ENCODE results near the gene GOLGA7B. TPM values are rescaled to one million over a fixed set of nuclear protein-coding genes. Genes with fewer than 3 reads are reported as not detected.

GOLGA7B gene
- total and polyA plus RNA-seq, 9 of the 15 experiments (the other 6 are each of a cell fraction or from before 2014, with no cell fraction given), result 0.03 to 0.07 (median 0.04) TPM; not detected in 3

DNA sequence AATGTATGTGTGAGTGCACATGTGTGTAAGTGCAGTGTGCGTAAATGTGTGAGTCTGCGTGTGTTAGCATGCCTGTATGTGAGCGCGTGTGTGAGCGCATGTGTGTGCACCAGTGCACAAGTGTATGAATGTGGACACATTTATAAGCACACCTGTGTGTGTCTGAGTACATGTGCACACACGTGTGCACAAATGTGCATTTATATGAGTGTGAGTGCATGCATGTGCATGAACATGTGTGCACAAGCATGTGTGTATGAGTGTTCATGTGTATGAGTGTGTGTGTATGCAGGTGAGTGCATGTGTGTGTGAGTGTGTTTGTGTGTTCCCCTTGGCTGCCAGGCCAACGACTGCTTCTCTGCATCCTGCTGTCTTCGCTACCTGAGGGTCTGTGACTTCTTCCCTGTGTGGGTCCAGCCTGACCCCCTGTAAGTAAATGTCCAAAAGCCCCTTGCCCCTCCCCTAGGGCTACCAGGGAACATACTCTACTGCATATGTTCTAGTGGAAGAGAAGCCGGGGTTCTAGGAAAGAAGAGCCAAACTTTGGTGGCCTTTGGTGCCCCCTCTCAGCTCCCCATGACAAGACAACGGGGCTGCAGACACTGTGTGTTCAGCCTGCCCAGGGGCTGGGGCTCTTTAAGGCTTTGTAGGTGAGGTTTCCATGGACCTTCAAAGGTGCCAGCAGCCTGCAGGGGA, 17.0 kb downstream of the GOLGA7B start:
- no peak overlapping the region for H3K4me3 ChIP-seq
- 52% methylated on average over 9 of the region's 10 CpGs for WGBS (ENCODE audit: insufficient coverage, low coverage, missing lambda C conversion rate)
- in situ Hi-C loops (cut with MboI), result loop anchor here (25.0 kb wide), 1 partner anchor 104 kb away; the partner anchor contains the start of gene SFRP5
- TF ChIP-seq, protein P1, sequence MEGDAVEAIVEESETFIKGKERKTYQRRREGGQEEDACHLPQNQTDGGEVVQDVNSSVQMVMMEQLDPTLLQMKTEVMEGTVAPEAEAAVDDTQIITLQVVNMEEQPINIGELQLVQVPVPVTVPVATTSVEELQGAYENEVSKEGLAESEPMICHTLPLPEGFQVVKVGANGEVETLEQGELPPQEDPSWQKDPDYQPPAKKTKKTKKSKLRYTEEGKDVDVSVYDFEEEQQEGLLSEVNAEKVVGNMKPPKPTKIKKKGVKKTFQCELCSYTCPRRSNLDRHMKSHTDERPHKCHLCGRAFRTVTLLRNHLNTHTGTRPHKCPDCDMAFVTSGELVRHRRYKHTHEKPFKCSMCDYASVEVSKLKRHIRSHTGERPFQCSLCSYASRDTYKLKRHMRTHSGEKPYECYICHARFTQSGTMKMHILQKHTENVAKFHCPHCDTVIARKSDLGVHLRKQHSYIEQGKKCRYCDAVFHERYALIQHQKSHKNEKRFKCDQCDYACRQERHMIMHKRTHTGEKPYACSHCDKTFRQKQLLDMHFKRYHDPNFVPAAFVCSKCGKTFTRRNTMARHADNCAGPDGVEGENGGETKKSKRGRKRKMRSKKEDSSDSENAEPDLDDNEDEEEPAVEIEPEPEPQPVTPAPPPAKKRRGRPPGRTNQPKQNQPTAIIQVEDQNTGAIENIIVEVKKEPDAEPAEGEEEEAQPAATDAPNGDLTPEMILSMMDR (IDR thresholded peaks at IDR 0.05 in 2 of 3, conservative IDR thresholded peaks at IDR 0.05 in 1 of 3; ENCODE audit: insufficient read depth in 2 of 3, low read depth in 1 of 3, low read length in 3 of 3), result peak in 1 of 3 experiments; percentile 21; a peak in 1 of 6 replicates
- TF ChIP-seq RAD21 (CRISPR knock-in tag; conservative IDR thresholded peaks at IDR 0.05 in 1 of 2, IDR thresholded peaks at IDR 0.05 in 1 of 2) (peak in 1 of 2 experiments; percentile 33; a peak in 2 of 4 replicates), SMARCB1 (IDR thresholded peaks at IDR 0.05; ENCODE audit: insufficient read length, low read depth) (no peak), POLR2AphosphoS2 (IDR thresholded peaks at IDR 0.05; ENCODE audit: low read length) (no peak)
- TF ChIP-seq, protein P2, sequence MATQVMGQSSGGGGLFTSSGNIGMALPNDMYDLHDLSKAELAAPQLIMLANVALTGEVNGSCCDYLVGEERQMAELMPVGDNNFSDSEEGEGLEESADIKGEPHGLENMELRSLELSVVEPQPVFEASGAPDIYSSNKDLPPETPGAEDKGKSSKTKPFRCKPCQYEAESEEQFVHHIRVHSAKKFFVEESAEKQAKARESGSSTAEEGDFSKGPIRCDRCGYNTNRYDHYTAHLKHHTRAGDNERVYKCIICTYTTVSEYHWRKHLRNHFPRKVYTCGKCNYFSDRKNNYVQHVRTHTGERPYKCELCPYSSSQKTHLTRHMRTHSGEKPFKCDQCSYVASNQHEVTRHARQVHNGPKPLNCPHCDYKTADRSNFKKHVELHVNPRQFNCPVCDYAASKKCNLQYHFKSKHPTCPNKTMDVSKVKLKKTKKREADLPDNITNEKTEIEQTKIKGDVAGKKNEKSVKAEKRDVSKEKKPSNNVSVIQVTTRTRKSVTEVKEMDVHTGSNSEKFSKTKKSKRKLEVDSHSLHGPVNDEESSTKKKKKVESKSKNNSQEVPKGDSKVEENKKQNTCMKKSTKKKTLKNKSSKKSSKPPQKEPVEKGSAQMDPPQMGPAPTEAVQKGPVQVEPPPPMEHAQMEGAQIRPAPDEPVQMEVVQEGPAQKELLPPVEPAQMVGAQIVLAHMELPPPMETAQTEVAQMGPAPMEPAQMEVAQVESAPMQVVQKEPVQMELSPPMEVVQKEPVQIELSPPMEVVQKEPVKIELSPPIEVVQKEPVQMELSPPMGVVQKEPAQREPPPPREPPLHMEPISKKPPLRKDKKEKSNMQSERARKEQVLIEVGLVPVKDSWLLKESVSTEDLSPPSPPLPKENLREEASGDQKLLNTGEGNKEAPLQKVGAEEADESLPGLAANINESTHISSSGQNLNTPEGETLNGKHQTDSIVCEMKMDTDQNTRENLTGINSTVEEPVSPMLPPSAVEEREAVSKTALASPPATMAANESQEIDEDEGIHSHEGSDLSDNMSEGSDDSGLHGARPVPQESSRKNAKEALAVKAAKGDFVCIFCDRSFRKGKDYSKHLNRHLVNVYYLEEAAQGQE (IDR thresholded peaks at IDR 0.05; ENCODE audit: borderline replicate concordance), result peak; percentile 16; the same call in 1 of the 2 replicates
- TF ChIP-seq, protein P2 (CRISPR knock-in tag; IDR thresholded peaks at IDR 0.05; ENCODE audit: low read depth), result no peak
- H3K79me2 ChIP-seq (ENCODE audit: control insufficient read depth, insufficient read depth, low read length), result no peaks in the 10 kb centered on the region
- CTCF ChIA-PET (ENCODE audit: low intra/inter-chr PET ratio), result interaction anchor here (0.5 kb wide), 1 partner anchor 38 kb away, joined by 3 read pairs; no protein-coding TSS in a partner anchor
- POLR2A ChIA-PET, result no interaction called here
- no peak overlapping the region for H3K9ac ChIP-seq (ENCODE audit: insufficient read depth in 1 of 2, low read depth in 2 of 2, low read length in 2 of 2)
- H2AFZ ChIP-seq (ENCODE audit: low read depth, low read length), result no peak overlapping the region
- no TSS peak for BruUV-seq (replicated peaks)
- DNase-seq (ENCODE audit: extremely low read depth in 1 of 4, low spot score in 3 of 4) (no peak), ATAC-seq (no peak), FAIRE-seq (no peak)
- H3K4me2 ChIP-seq (ENCODE audit: insufficient read depth, low read length), result no peak overlapping the region
- no peaks in the 10 kb centered on the region for H3K36me3 ChIP-seq (ENCODE audit: control insufficient read depth, insufficient read depth, low read length)
- no peaks in the 10 kb centered on the region for H3K9me1 ChIP-seq (ENCODE audit: control insufficient read depth, insufficient read depth, low read length)
- H3K27ac ChIP-seq (ENCODE audit: extremely low read depth, low read depth, low read length), result no peak overlapping the region
- intact Hi-C loops (cut with micrococcal nuclease), result no loop called here
- H3K9me3 ChIP-seq (replicated peaks; ENCODE audit: control insufficient read depth, insufficient read depth, low read depth, low read length), result no peaks in the 10 kb centered on the region
- H4K20me1 ChIP-seq (replicated peaks; ENCODE audit: control insufficient read depth, insufficient read depth, low read length), result no peaks in the 10 kb centered on the region; the same call in 1 of the 2 replicates
- H3K27me3 ChIP-seq (ENCODE audit: control insufficient read depth in 2 of 2, insufficient read depth in 2 of 2, low read length in 2 of 2), result peaks cover 10 to 41% of the 10 kb centered on the region in 2 experiments; a peak in 4 of 5 replicates
- peaks cover 5 to 16% of the 10 kb centered on the region in 2 experiments; a peak in 3 of 5 replicates for H3K4me1 ChIP-seq (replicated peaks in 1 of 2; ENCODE audit: control insufficient read depth in 2 of 2, insufficient read depth in 2 of 2, low read length in 2 of 2)

All from K562 (cell line).